BE2C (cell line): ENCODE results near the gene IL18R1.

Source experiments
- DNase-seq: peaks from one replicate; pipeline ENCODE4 v3.0.0-alpha.2; 2020
- H3K27me3 ChIP-seq: fragments of 250-450 bp; sonication (Bioruptor Pico); 2 replicates; pipeline ENCODE4 v1.5.1; 2020; ENCODE audit warnings: mild to moderate bottlenecking
- H3K36me3 ChIP-seq: fragments of 250-450 bp; sonication (Bioruptor Pico); 2 replicates; pipeline ENCODE4 v1.5.1; 2020; ENCODE audit warnings: mild to moderate bottlenecking
- H3K4me1 ChIP-seq: fragments of 250-450 bp; sonication (Bioruptor Pico); 2 replicates; pipeline ENCODE4 v1.5.1; 2020
- H3K4me3 ChIP-seq: 2 replicates; pipeline ENCODE4 v1.5.1; 2011; ENCODE audit warnings: low read depth, low read length
- H3K9me3 ChIP-seq: fragments of 250-450 bp; sonication (Bioruptor Pico); 2 replicates; pipeline ENCODE4 v1.5.1; 2020
- TF ChIP-seq, protein P1 (sequence below): IDR thresholded peaks from 2 replicates; pipeline ENCODE4 v1.5.1; 2012; ENCODE audit warnings: mild to moderate bottlenecking, low read depth, low read length

IL18R1 gene

DNA sequence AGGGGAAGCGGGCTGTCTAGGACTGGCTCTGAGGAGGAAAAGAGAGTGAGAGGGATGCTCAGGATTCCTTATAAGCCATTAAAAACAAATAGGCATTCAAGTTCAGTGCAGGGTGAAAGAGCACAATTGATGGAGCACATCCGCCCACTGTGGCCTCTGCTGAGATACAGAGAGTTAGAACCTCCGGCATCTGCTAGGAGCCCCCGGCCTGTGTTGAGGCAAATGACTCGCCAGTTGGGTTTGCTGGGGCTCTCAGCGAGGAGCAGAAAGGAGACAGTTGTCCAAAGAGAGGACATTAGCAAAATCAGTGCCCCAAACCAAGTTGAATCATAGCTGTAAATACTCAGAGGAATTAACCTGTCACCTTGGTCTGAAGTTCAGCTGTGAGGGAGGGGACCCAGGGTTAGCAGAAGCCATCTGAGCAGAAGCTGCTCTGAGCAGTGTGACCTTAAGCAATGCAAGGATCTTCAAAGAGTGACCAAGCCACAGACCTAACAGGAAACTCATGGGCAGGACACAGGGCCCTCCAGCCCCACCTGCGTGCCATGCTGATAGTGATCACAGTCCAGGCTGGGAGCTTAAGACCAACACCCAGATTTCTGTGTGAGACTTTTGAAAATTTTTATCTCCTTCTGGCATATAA is 44.0 kb downstream of the IL18R1 start:
- H3K27me3 ChIP-seq: no peaks in the 10 kb centered on the region

GRCh38 chr2:102401456-102401855 is 45.9 kb downstream of the IL18R1 start:
- Histone ChIP-seq H3K4me3 (no peak overlapping the region), H3K36me3 (no peaks in the 10 kb centered on the region), H3K9me3 (no peaks in the 10 kb centered on the region), H3K4me1 (no peaks in the 10 kb centered on the region), H3K27me3 (no peaks in the 10 kb centered on the region)
- TF ChIP-seq, protein P1, sequence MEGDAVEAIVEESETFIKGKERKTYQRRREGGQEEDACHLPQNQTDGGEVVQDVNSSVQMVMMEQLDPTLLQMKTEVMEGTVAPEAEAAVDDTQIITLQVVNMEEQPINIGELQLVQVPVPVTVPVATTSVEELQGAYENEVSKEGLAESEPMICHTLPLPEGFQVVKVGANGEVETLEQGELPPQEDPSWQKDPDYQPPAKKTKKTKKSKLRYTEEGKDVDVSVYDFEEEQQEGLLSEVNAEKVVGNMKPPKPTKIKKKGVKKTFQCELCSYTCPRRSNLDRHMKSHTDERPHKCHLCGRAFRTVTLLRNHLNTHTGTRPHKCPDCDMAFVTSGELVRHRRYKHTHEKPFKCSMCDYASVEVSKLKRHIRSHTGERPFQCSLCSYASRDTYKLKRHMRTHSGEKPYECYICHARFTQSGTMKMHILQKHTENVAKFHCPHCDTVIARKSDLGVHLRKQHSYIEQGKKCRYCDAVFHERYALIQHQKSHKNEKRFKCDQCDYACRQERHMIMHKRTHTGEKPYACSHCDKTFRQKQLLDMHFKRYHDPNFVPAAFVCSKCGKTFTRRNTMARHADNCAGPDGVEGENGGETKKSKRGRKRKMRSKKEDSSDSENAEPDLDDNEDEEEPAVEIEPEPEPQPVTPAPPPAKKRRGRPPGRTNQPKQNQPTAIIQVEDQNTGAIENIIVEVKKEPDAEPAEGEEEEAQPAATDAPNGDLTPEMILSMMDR: no peak
- DNase-seq: no peak

More for the DNA sequence above, 44.0 kb downstream of the IL18R1 start:
- TF ChIP-seq, protein P1: no peak
- Histone ChIP-seq H3K4me3 (no peak overlapping the region), H3K9me3 (no peaks in the 10 kb centered on the region), H3K36me3 (no peaks in the 10 kb centered on the region), H3K4me1 (no peaks in the 10 kb centered on the region)
- DNase-seq: no peak

DNA sequence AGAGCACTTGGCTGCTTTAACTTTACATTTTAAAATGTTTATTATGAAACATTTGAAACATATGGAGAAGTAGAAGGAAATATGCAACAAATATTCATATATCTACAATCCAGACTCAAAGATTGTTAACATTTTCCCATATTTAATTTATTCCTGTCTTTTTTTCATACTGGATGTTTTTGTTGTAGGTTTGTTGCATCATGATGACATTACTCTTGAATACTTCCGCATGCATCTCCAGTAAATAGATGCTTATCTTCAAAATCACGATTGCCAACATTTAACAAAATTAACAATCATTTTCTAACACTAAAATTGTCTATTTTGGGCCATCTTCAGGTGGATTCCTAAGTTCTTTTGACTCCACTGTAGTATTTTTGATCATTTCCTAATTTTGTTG is 46.3 kb downstream of the IL18R1 start:
- TF ChIP-seq, protein P1: no peak

GRCh38 chr2:102410952-102411351 is 55.4 kb downstream of the IL18R1 start:
- H3K9me3 ChIP-seq: no peaks in the 10 kb centered on the region
- DNase-seq: no peak
- TF ChIP-seq, protein P1: no peak

More for the DNA sequence above, 46.3 kb downstream of the IL18R1 start:
- no peak for DNase-seq
- no peaks in the 10 kb centered on the region for H3K9me3 ChIP-seq
- H3K4me3 ChIP-seq: no peak overlapping the region
- H3K36me3 ChIP-seq: no peaks in the 10 kb centered on the region
- no peaks in the 10 kb centered on the region for H3K4me1 ChIP-seq
- H3K27me3 ChIP-seq: no peaks in the 10 kb centered on the region

DNA sequence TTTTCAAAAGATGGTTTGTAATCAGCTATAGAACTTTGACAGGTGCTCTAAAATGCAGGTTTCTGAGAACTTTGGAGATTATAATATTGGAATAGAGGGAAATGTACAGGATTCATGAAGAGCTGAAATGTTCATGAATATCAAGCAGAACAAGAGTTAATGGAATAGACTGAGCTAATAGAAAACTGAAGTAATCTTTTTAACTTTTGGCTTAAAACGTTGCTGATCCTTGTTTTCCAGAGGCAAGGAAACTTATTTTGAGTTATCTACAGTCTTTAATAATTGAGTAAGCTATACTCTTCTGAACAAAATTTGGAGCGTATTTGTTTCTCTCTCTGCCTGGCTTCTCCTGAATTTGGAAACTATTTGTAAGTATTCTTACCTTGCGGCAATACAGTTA is 56.6 kb downstream of the IL18R1 start:
- Histone ChIP-seq H3K4me3 (no peak overlapping the region), H3K36me3 (no peaks in the 10 kb centered on the region), H3K9me3 (no peaks in the 10 kb centered on the region), H3K27me3 (no peaks in the 10 kb centered on the region), H3K4me1 (no peaks in the 10 kb centered on the region)
- no peak for DNase-seq
- TF ChIP-seq, protein P1: no peak

More at GRCh38 chr2:102410952-102411351, 55.4 kb downstream of the IL18R1 start:
- H3K4me3 ChIP-seq: no peak overlapping the region
- no peaks in the 10 kb centered on the region for H3K36me3 ChIP-seq
- H3K27me3 ChIP-seq: no peaks in the 10 kb centered on the region
- no peaks in the 10 kb centered on the region for H3K4me1 ChIP-seq

GRCh38 chr2:102417946-102418345 is 62.4 kb downstream of the IL18R1 start:
- H3K4me3 ChIP-seq: no peak overlapping the region
- H3K36me3 ChIP-seq: no peaks in the 10 kb centered on the region
- DNase-seq: no peak
- H3K4me1 ChIP-seq: no peaks in the 10 kb centered on the region
- no peaks in the 10 kb centered on the region for H3K27me3 ChIP-seq
- no peaks in the 10 kb centered on the region for H3K9me3 ChIP-seq
- TF ChIP-seq, protein P1: no peak
